ENCODE results near the gene CDH20. TPM values are rescaled to one million over a fixed set of nuclear protein-coding genes. Genes with fewer than 3 reads are reported as not detected.

Gene CDH20
- total RNA-seq, 1 experiment from 2014 or later: not detected

GRCh38 chr18:61531891-61532290 is 198.7 kb downstream of the CDH20 start:
- Histone ChIP-seq H3K27me3 (ENCODE audit: insufficient read depth, low read length) (peaks cover 12% of the 10 kb centered on the region), H3K9me2 (ENCODE audit: insufficient read depth) (no peaks in the 10 kb centered on the region), H3K9me3 (ENCODE audit: control insufficient read depth in 1 of 2, insufficient read depth in 1 of 2, low read depth in 1 of 2, low read length in 2 of 2) (no peaks in the 10 kb centered on the region), H3K4me1 (ENCODE audit: control insufficient read depth in 1 of 2, insufficient read depth in 2 of 2, low read length in 2 of 2) (no peaks in the 10 kb centered on the region), H3K4me2 (ENCODE audit: low read length) (no peak overlapping the region), H3K27ac (ENCODE audit: low read depth, low read length) (no peak overlapping the region), H3K79me2 (ENCODE audit: insufficient read depth, low read length) (no peaks in the 10 kb centered on the region), H4K20me1 (ENCODE audit: insufficient read depth) (no peaks in the 10 kb centered on the region), H3K9ac (ENCODE audit: low read length) (no peak overlapping the region), H2AFZ (ENCODE audit: low read depth, low read length, poor library complexity, severe bottlenecking) (no peak overlapping the region), H3K36me3 (ENCODE audit: control insufficient read depth in 1 of 2, insufficient read depth in 2 of 2, low read length in 2 of 2) (no peaks in the 10 kb centered on the region), H3K4me3 (replicated peaks in 1 of 2; ENCODE audit: low read depth in 1 of 2, low read length in 2 of 2) (no peak overlapping the region)
- BruUV-seq (replicated peaks): no TSS peak
- ChIA-PET CTCF (no interaction called here), POLR2A (no interaction called here), RAD21 (ENCODE audit: low non-redundant PET in 1 of 2, low total read pairs in 2 of 2, uncharacterized antibody in 2 of 2, unreplicated experiment in 2 of 2) (no interaction called here)
- DNase-seq (ENCODE audit: low read depth, low spot score) (no peak), ATAC-seq (no peak)
- intact Hi-C loops (cut with micrococcal nuclease): no loop called here
- TF ChIP-seq REST (IDR thresholded peaks at IDR 0.05; ENCODE audit: low read depth) (no peak), TCF7L2 (IDR thresholded peaks at IDR 0.05; ENCODE audit: borderline replicate concordance, extremely low read depth, insufficient read depth, insufficient read length) (no peak), EGR1 (IDR thresholded peaks at IDR 0.05; ENCODE audit: low read depth) (no peak), YY1 (IDR thresholded peaks at IDR 0.05; ENCODE audit: extremely low read depth, insufficient replicate concordance, low read depth, low read length) (no peak), ELF1 (IDR thresholded peaks at IDR 0.05; ENCODE audit: borderline replicate concordance, low read depth) (no peak), EZH2 (IDR thresholded peaks at IDR 0.05) (no peak), CTCF (IDR thresholded peaks at IDR 0.05 in 2 of 3, conservative IDR thresholded peaks at IDR 0.05 in 1 of 3; ENCODE audit: borderline replicate concordance in 1 of 3, insufficient read depth in 1 of 3, low read depth in 2 of 3, low read length in 2 of 3) (no peak), SRF (IDR thresholded peaks at IDR 0.05; ENCODE audit: low read depth) (no peak), POLR2AphosphoS5 (IDR thresholded peaks at IDR 0.05; ENCODE audit: low read depth, low read length) (no peak), ZNF274 (IDR thresholded peaks at IDR 0.05; ENCODE audit: low read depth, low read length) (no peak), ZBTB33 (IDR thresholded peaks at IDR 0.05; ENCODE audit: extremely low read depth, insufficient replicate concordance, low read length) (no peak), CEBPB (IDR thresholded peaks at IDR 0.05; ENCODE audit: low read depth) (no peak), MAX (IDR thresholded peaks at IDR 0.05) (no peak), RAD21 (IDR thresholded peaks at IDR 0.05; ENCODE audit: low read depth) (no peak), EZH2phosphoT487 (IDR thresholded peaks at IDR 0.05; ENCODE audit: borderline replicate concordance) (no peak), FOSL1 (IDR thresholded peaks at IDR 0.05; ENCODE audit: low read depth) (no peak)
